ENCODE results near the gene TUBGCP3.

The TUBGCP3 gene

DNA sequence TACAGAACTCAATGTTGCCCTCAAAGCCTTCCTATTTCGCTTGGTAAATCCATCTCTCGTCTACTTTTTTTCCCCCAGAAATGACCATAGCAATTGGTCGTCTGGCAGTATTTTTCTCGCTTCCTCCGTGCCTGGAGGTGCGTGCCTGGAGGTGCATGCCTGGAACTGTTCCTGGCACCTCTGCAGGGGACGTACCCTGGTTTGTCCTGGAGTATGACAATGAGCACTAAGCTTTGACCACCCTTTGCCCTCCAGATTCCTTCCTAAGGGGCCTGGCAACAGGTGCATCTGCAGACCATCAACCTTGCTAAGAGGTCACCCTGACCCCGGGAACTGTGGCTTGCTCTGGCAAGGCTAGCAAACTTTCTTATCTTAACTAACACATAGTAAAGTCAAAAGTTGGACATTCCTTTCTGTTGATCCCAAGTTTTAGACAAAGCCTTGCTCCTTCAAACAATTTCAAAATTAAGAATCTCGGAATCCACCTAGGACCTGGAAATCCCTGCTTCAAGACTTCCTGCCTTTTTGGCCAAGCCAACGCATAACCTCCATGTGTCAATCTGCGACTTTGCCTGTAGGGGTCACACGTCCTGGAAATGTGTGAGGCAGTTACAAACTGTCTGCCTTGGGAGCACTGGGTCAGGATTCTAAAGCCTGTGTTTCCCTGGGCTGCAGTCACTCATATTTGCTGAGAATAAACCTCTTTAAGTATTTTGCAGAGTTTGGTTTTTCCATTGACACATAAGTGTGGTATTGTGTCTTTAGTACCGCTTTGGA is 28.8 kb upstream of the TUBGCP3 start:
- DNase-seq (ENCODE audit: low read depth): no peak

DNA sequence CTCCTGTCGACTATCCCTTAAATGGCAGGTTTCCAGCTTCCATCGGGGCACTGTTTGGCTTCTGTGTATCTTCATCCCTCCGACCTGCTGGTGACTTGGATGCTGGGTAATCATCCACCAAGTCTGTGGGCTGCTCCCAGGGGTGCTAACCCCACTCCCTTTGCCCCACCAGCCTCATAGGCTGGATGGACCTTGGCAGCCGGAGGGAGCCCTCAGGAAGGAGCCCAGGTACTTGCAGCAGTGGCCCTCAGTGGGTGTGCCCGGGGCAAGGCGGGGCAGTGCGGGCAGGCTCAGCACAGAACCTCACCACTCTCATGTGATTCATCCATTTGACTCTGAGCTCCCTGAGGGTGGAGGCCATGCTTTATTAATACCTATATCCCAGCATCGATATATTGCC is 27.4 kb upstream of the TUBGCP3 start:
- no peak for DNase-seq (ENCODE audit: low read depth)

DNA sequence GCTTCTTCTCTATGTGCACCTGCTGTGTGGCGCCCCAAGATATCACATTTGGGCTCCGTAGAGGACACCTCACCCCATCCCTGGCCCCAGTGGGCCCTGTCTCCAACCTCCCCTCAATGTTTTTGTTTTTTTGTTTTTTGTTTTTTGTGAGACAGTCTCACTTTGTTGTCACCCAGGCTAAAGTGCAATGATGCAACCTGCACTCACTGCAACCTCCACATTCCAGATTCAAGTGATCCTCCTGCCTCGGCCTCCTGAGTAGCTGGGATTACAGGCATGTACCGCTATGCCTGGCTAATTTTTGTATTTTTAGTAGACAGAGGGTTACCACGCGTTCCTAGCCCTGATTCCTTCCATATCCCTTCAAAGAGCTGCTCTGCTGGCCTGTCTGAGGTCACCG is 26.9 kb upstream of the TUBGCP3 start:
- DNase-seq (ENCODE audit: low read depth): no peak

DNA sequence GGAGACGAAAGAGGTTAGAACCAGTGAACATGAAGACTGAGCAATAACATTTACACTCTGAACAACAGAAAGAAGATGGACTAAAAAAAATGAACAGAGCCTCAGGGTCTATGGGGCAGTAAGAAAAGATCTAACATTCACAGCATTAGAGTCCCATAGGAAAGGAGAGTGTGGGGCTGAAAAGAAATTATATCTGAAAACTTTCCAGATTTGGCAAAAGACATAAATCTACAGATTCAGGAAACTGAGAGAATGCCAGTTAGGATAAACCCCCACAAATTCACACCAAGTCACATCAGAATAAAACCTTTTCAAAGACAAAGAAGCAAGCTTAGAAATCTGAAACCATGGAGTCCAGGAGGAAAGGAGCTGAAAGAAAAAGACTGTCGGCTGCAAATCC is 20.3 kb upstream of the TUBGCP3 start:
- DNase-seq (ENCODE audit: low read depth): no peak

DNA sequence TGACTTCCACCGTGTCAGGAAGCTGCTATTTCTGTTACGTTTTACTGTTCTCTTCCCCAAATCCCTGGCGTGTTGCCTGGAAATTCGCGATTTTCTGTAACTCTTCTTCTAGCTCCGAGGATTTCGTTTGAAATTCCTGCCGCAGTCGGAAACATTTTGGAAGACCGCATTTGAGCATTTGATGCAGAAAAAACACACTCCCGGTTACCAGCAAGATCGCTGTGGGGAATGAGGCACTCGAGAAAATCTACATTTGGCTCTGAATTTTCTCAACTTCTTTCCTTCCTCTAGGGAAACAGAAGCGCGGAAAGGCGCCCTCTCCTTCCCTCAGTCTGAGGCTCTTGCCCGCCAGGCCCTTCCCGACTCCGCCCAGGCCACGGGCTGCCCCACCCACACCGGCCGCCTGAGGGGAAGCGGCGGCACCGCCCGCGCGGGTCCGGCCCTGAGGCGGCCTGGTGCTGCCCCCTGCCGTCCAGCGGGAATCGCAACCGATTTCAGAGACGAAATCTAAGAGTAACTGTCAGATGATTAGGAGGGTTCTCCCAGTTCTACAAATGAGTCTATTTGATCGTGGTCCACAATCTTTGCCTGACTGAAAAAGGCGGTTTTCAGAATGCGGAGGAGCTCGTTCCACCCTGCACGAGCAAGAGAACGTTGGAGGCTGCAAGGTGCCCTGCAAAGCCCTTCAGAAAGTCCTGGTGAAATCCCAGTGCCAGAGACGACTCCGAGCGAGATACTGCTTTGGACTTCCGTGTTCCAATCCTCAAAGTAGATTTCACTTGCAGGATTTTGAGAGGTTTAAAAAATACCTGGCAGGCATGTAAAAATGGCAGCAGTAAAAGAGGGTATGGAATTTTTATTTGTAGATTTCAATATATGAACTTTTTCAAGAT is 18.4 kb upstream of the TUBGCP3 start:
- peak; percentile 85 for DNase-seq (ENCODE audit: low read depth)

DNA sequence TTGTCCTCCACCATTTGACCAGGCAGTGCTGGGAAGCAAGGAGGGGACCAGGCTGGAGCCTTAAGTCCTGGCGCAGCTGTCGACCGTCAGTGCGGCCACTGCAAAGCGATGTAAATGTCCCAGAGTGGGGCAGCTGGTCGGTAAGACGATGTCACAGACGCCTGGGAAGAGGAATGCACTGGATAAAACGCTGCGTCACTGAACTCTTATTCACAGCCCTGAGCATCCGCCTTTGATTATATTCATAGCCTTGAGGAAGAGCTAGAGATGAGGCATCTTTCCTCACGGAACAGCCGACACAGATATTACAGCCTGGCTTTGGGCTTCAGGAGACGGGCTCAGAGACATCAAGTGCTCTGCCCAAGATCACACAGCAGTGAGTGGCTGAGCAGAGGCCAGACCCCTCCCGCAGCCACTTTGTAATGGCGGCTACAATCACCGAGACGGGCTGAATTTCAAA is 17.6 kb upstream of the TUBGCP3 start:
- DNase-seq (ENCODE audit: low read depth): no peak

DNA sequence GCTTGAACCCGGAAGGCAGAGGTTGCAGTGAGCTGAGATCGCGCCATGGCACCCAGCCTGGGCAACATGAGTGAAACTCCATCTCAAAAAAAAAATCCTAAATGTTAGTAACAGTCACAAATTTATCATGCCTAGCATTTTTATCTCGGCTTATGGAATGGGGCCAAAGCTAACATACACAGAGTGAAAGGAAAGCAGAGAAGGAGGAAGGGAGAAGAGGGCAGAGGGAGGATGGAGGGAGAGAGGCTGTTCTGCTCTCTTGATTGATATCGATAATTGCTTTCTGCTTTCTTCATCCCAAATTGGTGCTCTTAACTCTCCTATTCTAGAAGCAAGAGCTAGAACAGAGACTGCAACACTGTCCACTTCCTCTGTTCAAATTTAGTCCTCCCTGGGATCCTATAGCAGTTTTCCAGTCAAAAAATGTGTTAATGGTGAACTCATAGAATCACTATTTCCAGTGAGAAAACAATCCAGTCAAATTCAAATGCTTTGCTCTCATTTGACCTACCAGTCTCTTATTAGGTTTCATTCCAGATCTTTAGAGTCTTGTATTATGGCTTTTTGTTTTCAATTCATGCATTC is 15.8 kb upstream of the TUBGCP3 start:
- no peak for DNase-seq (ENCODE audit: low read depth)

DNA sequence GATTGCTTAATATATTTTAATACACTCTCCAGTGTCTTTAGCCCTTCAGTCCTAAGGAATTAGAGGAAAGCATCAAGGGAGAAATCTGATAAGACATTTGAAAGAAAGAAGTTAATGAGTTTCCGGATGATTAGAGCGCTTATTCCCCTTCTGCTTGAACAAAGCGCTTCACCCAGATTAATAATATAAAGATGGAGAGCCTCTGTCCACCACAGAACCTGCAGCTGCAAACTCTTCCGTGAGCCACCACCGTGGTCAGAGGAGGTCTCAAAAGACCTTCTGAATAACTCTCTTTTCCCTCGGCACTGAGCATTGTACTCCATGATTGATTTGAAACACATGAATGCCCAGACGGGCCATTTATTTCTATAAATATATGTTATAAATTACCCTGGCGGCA is 14.2 kb upstream of the TUBGCP3 start:
- no peak for DNase-seq (ENCODE audit: low read depth)

DNA sequence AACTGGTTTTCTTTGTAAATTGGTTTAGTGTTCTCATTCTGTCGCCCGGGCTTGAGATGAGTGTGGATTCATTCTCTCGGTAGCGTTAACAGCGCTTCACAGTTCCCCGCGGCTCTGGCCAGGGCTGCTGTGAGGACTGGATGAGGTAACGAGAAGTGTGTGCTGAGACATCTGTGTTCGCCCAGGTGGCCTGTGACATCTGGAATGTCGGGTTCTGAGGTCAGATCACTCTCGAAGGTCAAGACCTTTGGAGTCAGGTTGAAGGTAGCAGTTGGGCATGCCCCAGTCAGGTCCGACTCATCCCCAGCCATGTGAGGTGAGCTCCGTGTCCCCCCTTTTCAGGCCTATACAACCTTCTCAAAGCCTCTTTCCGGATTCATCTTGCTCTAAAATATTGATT is 13.4 kb upstream of the TUBGCP3 start:
- DNase-seq (ENCODE audit: low read depth): no peak

DNA sequence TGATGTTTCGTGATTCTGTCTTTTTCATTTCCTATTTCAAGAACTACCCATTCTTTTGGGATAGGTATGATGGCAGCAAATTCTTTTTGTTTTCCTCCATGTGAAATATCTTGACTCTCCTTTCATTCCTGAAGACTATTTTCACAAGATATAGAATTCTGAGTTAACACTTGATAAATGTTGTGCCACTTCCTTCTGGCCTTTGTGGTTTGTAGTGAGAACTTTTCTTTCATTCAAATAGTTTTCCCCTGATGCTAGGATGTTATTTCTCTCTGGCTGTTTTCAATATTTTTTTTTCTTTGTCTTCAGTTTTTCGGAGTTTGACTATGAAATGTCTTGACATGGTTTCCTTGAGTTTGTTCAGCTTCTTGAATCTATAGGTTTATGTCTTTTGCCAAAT is 8.3 kb upstream of the TUBGCP3 start:
- no peak for DNase-seq (ENCODE audit: low read depth)

DNA sequence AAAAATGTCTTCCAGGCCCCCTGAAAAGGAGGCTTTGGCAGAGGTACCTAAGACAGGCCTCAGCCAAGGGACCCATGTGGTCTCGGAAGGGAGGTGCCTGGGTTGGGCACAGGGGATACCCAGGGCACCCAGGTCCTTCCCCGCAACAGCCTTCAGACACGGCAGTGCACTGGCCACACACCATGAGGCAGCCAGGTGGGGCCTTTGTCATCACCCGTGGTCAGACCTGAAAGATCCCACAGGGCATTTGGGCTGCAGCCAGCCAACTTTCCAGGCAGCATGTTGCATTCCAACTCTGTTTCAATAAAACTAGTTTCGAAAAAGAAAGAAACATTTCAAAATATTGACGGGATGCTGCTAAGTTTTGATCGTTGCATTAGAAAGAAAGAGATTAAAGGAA is 4.7 kb upstream of the TUBGCP3 start:
- no peak for DNase-seq (ENCODE audit: low read depth)

DNA sequence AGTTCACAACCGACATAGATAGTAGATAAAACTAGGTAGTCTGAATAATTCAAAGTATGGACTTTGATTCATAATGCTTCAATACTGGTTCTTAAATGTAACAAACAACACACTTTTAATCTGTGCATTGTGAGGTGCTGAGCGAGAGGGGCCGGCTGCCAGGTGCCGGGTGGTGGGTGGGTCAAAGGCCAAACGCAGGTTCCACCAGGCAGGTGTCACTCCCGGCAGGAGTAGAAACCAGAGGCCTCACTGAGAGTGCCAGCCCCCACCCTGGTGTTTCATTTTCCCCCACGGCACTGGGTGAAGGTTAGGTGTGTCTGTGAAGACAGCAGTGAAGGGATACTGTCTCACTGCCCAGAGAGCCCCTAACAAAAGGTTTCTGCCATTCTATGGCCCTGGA is 4.2 kb upstream of the TUBGCP3 start:
- no peak for DNase-seq (ENCODE audit: low read depth)

DNA sequence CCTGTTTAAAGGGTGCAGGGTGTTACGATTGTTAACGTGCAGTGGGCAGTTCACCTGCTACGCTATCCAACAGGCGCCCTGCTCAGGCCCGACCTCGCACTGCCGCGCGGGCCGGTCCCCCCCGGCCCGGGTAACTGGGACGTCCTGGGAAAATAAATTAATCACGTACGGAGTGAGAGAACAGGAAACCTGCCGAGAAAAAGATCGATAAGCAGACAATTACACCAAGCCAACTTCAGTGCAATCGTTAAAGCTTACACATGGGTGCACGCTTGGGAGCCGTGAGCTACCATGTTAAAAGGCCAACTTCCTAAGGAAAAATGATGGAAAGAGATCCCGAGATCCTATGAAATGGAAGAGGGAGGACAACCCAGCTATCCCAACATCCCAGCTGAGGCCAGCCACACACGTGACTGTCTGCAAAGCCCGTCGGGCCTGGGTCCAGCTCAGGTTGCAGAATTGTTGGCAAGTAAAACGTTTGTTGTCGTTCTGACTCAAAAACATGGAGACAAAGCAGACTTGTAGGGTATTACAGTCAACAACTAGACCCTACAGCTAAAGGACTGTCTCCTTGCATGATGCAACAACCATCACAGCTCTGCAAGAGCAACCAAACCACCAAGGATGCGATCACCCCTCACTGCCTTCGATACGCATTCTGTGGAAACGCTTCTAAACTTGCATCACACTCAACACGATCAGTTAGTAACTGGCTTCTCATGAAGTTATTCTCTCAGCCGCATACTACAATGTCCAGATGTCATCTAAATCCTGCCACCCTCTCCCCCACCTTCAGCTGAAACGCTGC is 741 bp upstream of the TUBGCP3 start:
- DNase-seq (ENCODE audit: low read depth): no peak

DNA sequence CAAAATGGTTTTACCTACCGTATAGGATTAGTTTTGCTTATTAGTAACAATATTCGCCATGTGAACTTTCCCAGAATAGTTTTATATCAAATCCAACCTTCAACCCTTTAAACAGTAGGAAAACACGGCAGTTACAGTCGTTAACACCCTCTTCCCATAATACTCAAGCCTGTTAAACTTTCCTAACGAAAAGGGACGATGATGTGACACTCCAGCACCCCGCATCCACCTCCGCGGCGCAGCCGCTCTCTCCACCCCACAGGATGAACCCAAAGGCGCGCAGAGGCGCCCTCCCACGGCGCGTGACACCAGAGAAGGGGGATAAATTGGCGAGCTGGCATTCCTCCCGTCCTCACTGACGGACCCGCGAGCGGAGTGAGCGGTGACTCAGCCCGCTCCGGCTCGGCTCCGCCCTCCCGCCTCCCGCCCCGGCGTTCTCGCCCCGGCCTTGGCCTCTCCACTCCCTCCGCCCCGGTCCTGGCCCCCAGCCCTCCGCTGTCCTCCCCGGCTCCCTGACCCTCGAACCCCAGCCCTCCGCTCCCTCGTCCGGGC is 665 bp downstream of the TUBGCP3 start:
- peak; percentile 51 for DNase-seq (ENCODE audit: low read depth)

DNA sequence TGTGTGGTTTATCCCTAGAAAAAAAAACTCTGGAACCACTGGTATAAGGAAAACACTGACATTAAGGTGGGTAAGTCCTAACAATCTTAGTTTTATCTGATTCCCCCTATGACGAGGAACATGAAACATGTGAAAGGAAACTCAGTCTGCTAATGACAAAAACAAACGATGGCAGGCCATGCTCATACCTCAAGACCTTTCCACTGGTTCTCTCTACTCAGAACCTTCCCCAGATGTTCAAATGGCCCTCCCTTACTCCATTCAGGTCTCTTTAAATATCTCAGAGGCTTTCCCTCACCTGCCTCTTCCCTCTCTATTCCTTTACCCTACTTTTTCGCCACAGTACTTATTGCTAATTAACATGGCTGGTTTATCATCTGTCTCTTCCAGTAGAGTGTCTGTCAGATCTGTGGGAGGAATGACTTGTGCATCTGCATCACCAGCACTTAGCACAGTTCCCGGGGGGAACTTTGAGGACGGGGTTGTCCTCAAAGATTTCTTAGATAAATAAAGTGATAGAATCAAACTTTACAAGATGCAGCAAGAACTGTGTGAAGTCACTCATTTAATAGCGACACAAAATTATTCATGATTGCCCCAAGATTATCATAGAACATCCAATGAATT is 1.5 kb downstream of the TUBGCP3 start:
- DNase-seq (ENCODE audit: low read depth): no peak

DNA sequence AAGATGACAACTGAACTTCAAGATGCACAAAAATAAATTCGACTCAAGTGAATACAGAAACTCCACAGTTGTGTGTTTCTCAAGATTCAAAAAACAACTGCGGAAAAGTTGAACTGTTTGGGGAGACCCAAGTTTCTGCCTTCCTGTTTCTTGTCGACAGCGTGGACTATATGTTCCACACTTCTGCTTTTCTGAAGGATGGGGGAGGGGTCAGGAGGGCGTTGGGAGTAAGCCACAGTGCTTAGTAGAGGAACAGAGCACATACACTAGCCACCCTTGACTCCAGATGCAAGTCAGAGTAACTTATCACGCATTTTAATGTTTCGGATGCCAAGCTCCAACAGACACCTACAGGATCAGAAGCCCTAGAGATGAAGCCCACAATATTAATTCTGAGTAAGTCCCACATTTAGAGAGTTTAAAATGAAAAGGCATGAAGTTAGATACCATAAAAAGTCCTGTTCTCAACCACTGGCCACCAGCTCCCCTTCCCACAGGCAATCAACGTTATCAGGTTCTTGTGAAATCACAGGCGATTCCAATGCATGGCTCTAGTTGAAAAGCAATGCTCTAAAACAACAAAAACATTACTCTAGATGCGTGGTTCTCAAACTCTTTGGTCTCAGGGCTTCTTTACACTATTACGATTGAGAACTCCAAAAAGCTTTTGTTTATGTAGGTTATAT is 4.2 kb downstream of the TUBGCP3 start:
- DNase-seq (ENCODE audit: low read depth): no peak

DNA sequence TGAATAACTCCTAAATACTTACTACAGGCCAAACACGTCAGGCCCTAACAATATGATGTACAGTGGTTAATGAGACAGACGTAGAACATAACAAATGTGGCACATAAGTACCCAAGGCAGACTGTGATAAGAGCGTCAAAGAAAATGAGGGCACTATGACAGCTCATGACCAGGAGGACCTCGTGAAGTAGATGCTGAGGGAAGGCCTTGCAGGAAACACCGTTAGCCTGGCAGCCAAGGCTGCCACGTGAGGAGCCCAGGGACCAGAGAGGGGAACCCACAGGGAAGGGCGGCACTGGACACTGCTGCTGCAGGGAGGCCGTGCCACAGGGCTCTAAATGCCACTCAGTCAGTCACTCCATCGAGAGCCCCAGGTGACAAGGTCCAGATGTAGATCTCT is 5.7 kb downstream of the TUBGCP3 start:
- DNase-seq (ENCODE audit: low read depth): no peak

DNA sequence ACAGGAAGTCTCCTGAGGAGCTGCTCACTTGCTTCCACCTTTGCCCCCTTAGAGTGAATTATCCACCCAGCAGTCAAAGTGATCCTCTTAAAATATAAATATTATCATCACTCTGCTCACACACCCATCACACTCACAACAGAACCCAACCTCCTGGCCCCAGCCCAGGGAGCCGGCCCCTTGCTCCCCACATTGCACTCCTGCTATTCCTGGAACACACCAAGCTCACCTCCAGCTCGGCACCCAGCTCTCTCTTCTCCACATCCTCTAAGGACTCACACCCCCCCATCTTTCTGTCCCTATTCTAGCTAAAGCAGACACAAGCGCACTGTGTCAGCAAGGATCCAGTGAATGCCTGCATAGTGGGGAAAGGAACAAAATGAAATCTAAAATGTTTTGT is 7.0 kb downstream of the TUBGCP3 start:
- DNase-seq (ENCODE audit: low read depth): no peak

DNA sequence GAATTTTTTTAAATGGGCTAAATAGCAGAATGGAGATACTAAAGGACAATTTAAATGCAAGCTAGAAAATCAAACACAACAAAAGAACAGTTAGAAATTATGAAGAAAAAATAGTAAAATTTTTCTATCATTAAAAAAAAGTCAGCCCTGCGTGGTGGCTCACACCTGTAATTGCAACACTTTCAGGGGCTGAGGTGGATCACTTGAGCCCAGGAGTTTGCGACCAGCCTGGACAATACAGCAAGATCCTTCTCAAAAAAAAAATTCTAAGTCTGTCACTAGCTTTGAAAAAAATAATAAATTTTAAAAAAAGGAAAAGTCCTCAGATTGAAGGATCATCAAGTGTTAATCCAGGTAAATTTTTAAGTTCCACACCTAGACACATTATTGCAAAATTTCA is 7.7 kb downstream of the TUBGCP3 start:
- DNase-seq (ENCODE audit: low read depth): no peak

DNA sequence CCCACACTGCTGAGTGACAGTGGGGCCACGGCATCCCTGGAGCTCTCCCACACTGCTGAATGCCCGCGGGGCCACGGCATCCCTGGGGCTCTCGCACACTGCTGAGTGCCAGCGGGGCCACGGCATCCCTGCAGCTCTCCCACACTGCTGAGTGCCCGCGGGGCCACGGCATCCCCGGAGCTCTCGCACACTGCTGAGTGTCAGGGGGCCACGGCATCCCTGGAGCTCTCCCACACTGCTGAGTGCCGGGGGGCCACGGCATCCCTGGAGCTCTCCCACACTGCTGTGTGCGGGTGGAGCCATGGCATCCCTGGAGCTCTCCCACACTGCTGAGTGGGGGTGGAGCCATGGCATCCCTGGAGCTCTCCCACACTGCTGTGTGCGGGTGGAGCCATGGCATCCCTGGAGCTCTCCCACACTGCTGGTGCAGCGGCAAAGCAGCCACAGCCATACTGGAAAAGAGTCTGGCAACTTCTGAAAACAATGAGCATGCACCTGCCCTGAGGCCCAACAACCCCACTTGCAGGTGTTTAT is 8.6 kb downstream of the TUBGCP3 start:
- DNase-seq (ENCODE audit: low read depth): no peak

Data from stimulated activated CD8-positive, alpha-beta memory T cell treated with anti-CD3 and anti-CD28 coated beads, Interleukin-7, amount 100 ng/mL, for 24 hours (primary cell).